Osteoblast (primary cell): Measurements from ENCODE around the gene GAL3ST2. TPM values are rescaled to one million over a fixed set of nuclear protein-coding genes. Genes with fewer than 3 reads are reported as not detected.
"Not testable (repeated sequence)": the region's sequence is repeated elsewhere in the genome, so short reads cannot be mapped to it uniquely, and the experiment has no call there.

Source experiments
- DNase-seq: peaks from one replicate; pipeline ENCODE4 v3.0.0; 2011; ENCODE audit warnings: low spot score, mixed read lengths; ENCODE audit not compliant: insufficient read length; ENCODE audit errors: missing footprints
- H2AFZ ChIP-seq: 2 replicates; pipeline ENCODE4 v1.6.0; 2011; ENCODE audit warnings: mild to moderate bottlenecking, low read length
- H3K27ac ChIP-seq: 2 replicates; pipeline ENCODE4 v1.5.1; 2011; ENCODE audit warnings: mild to moderate bottlenecking, low read depth, low read length, moderate library complexity
- H3K27me3 ChIP-seq: 2 replicates; pipeline ENCODE4 v1.6.0; 2012; ENCODE audit warnings: mild to moderate bottlenecking, control low read depth, inconsistent platforms, low read length, moderate library complexity; ENCODE audit not compliant: insufficient read depth
- H3K36me3 ChIP-seq: 2 replicates; pipeline ENCODE4 v1.5.1; 2011; ENCODE audit warnings: mild to moderate bottlenecking, low read length, control low read depth, moderate library complexity; ENCODE audit not compliant: insufficient read depth
- H3K4me1 ChIP-seq: 2 replicates; pipeline ENCODE4 v1.5.1; 2011; ENCODE audit warnings: mild to moderate bottlenecking, low read length, control low read depth, moderate library complexity; ENCODE audit not compliant: insufficient read depth
- H3K4me2 ChIP-seq: 2 replicates; pipeline ENCODE4 v1.6.0; 2011; ENCODE audit warnings: mild to moderate bottlenecking, low read length; ENCODE audit not compliant: insufficient read depth
- H3K4me3 ChIP-seq: fragments of 200-600 bp; sonication (generic); 3 replicates; pipeline ENCODE4 v1.5.1; 2012; ENCODE audit warnings: mild to moderate bottlenecking, low read length, inconsistent platforms; ENCODE audit not compliant: insufficient read depth
- H3K79me2 ChIP-seq: 2 replicates; pipeline ENCODE4 v1.6.0; 2012; ENCODE audit warnings: mild to moderate bottlenecking, low read length, control low read depth, inconsistent platforms; ENCODE audit not compliant: insufficient read depth
- H3K9me3 ChIP-seq: 2 replicates; pipeline ENCODE4 v1.5.1; 2011; ENCODE audit warnings: low read depth, low read length, control low read depth
- H4K20me1 ChIP-seq: 2 replicates; pipeline ENCODE4 v1.6.0; 2012; ENCODE audit warnings: mild to moderate bottlenecking, low read length, control low read depth; ENCODE audit not compliant: insufficient read depth
- CTCF ChIP-seq: IDR thresholded peaks from 2 replicates; pipeline ENCODE4 v1.5.1; 2011; ENCODE audit warnings: mild to moderate bottlenecking, low read depth, low read length, moderate library complexity; ENCODE audit errors: extremely low read depth
- total RNA-seq: library from RNA; depleted of rRNA; stranded (reverse); fragments of >200 nt; gene quantifications from 2 replicates; pipeline ENCODE4 v1.2.3, GENCODE V29; 2012

GAL3ST2 gene
- total RNA-seq, 1 donor, result 0.36 TPM

- no peak overlapping the region for H2AFZ ChIP-seq
These were observed 28.0 kb downstream of the GAL3ST2 start for GRCh38 chr2:241804326-241805229.

GRCh38 chr2:241806217-241806616 is 29.6 kb downstream of the GAL3ST2 start:
- H4K20me1 ChIP-seq, H3K9me3 ChIP-seq, H2AFZ ChIP-seq, H3K4me2 ChIP-seq, DNase-seq, H3K27ac ChIP-seq, H3K4me3 ChIP-seq, H3K36me3 ChIP-seq, H3K4me1 ChIP-seq, H3K79me2 ChIP-seq: not testable (repeated sequence)
- peaks cover 22% of the 10 kb centered on the region for H3K27me3 ChIP-seq

More at GRCh38 chr2:241804326-241805229, 28.0 kb downstream of the GAL3ST2 start:
- Histone ChIP-seq H4K20me1 (no peaks in the 10 kb centered on the region), H3K4me2 (peak overlapping the region; percentile 70), H3K4me3 (peak overlapping the region; percentile 63), H3K4me1 (no peaks in the 10 kb centered on the region), H3K79me2 (no peaks in the 10 kb centered on the region), H3K36me3 (no peaks in the 10 kb centered on the region), H3K9me3 (no peaks in the 10 kb centered on the region), H3K27ac (peak overlapping the region; percentile 12), H3K27me3 (peaks cover 22% of the 10 kb centered on the region)
- TF ChIP-seq CTCF, result no peak
- DNase-seq, result peak; percentile 91

GRCh38 chr2:241808051-241808720 is 31.6 kb downstream of the GAL3ST2 start:
- Histone ChIP-seq H3K27me3 (peaks cover 16% of the 10 kb centered on the region), H3K4me1 (no peaks in the 10 kb centered on the region), H3K4me2 (no peak overlapping the region), H4K20me1 (no peaks in the 10 kb centered on the region), H3K79me2 (no peaks in the 10 kb centered on the region), H3K4me3 (no peak overlapping the region), H3K27ac (no peak overlapping the region), H3K9me3 (no peaks in the 10 kb centered on the region), H3K36me3 (no peaks in the 10 kb centered on the region), H2AFZ (no peak overlapping the region)
- peak; percentile 82 for DNase-seq
- TF ChIP-seq CTCF, result no peak

- H3K27ac ChIP-seq, result no peak within 1 kb of the TSS
- no peaks in the 10 kb centered on the region for H3K9me3 ChIP-seq
- no peaks in the 10 kb centered on the region for H3K36me3 ChIP-seq
- no peaks in the 10 kb centered on the region for H4K20me1 ChIP-seq
- H3K27me3 ChIP-seq, result peaks cover 11% of the 10 kb centered on the region
- no peaks in the 10 kb centered on the region for H3K4me1 ChIP-seq
- TF ChIP-seq CTCF, result no peak
- no peak within 1 kb of the TSS for H3K4me2 ChIP-seq
- no peak within 1 kb of the TSS for H2AFZ ChIP-seq
- H3K4me3 ChIP-seq, result no peak within 1 kb of the TSS
- H3K79me2 ChIP-seq, result no peaks in the 10 kb centered on the region
- DNase-seq, result peak; percentile 88
These were observed 32.2 kb downstream of the GAL3ST2 start, which contains the start of gene NEU4 for GRCh38 chr2:241808721-241809382. TSS of gene NEU4 (plus strand) at chr2:241809193. CDS start at chr2:241814485, 5,292 bp downstream.
